GM13976 (cell line): Measurements from ENCODE around the gene FOXJ2.
A peak's percentile ranks its signal among the peaks of the same experiment; 100 is the strongest.
"Not testable (repeated sequence)": the region's sequence is repeated elsewhere in the genome, so short reads cannot be mapped to it uniquely, and the experiment has no call there.

ENCODE experiments used
- DNase-seq: peaks from one replicate; pipeline ENCODE4 v3.0.0; 2012; ENCODE audit warnings: low spot score
- CTCF ChIP-seq: IDR thresholded peaks from 2 replicates; pipeline ENCODE4 v1.5.1; 2012; ENCODE audit warnings: borderline replicate concordance, mild to moderate bottlenecking; ENCODE audit not compliant: insufficient read depth; ENCODE audit errors: extremely low read depth, missing control alignments, control extremely low read depth
- in situ Hi-C: fragments of 300-500 bp; cut with MboI; formaldehyde crosslinking; loops from one replicate; pipeline ENCODE4 v1.12.0; 2022; ENCODE audit warnings: low sequenced_read_pairs, mixed read lengths, inconsistent platforms; ENCODE audit not compliant: unreplicated experiment

The FOXJ2 gene

GRCh38 chr12:7994731-7995205 is 37.7 kb upstream of the FOXJ2 start:
- in situ Hi-C loops, result loop anchor here (5.0 to 10.0 kb wide), 2 partner anchors 57 to 140 kb away; partner anchors contain the start of gene SLC2A3
- no peak for DNase-seq
- no peak for TF ChIP-seq CTCF

DNA sequence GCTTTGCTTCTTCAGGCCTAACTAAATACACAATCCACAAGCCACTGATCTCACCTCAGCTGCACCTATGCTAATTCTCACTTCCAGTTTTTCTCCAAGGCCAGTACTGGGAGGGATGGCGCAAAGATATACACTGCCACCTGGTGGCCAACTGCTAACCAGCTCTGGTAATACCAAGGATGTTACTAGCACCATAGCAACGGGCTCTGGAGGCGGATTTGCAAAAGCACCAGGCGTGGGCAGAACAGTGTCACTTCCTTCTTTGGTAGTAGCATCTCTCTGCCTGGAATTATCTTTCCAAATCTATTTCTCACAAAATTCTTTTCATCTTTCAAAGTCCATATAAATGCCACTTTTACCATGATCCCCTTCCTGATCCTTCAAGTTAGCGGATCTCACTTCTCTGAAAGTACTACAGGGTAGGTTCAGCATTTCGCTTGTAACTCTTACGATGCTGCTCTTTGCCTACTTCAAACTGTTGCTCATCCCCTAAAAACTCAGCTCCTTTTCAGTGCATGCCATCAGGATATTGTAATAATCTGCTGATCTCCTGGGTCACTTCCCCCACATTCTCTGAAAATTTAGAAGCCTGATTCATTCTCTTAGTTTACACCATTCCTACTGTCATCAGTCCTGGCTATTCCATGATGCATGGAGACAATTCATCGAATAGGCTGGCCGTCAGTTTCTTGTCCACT is 37.1 kb upstream of the FOXJ2 start:
- peak; percentile 72 for DNase-seq
- in situ Hi-C loops, result loop anchor here (10.0 kb wide), 1 partner anchor 141 kb away; no protein-coding TSS in a partner anchor
- TF ChIP-seq CTCF, result peak; percentile 72

DNA sequence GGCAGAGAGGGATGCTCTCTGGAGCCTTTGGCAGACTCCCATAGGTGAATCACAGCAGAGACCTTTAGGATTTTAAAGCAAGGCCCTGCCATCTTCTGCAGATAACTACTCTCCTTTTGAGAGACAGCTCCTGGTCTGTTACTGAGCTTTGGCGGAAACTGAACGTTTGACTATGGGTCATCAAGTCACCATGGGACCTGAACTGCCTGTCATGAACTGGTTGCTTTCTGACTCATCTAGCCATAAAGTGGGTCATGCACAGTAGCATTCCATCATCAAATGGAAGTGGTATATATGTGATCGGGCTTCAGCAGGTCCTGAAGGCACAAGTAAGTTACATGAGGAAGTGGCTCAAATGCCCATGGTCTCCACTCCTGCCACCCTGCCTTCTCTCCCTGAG is 31.7 kb upstream of the FOXJ2 start:
- in situ Hi-C loops, DNase-seq: not testable (repeated sequence)

DNA sequence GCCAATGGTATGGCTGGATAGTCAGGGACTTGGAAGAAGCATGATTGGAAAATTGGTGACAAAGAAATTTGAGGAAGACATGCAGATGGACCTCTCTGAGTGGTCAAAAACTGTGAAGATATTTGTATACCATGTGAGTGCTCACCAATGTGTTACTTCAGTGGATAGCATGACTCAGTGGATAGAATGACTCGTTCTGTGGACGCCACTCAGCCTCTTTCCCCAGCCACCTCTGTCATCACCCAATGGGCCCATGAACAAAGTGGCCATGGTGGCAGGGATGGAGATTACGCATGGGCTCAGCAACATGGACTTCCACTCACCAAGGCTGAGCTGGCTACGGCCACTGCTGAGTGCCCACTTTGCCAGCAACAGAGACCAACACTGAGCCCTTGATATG is 31.0 kb upstream of the FOXJ2 start:
- DNase-seq, result not testable (repeated sequence)

GRCh38 chr12:8004897-8005296 is 27.6 kb upstream of the FOXJ2 start:
- DNase-seq, in situ Hi-C loops: not testable (repeated sequence)

More for the DNA sequence above, 31.0 kb upstream of the FOXJ2 start:
- in situ Hi-C loops, result not testable (repeated sequence)

DNA sequence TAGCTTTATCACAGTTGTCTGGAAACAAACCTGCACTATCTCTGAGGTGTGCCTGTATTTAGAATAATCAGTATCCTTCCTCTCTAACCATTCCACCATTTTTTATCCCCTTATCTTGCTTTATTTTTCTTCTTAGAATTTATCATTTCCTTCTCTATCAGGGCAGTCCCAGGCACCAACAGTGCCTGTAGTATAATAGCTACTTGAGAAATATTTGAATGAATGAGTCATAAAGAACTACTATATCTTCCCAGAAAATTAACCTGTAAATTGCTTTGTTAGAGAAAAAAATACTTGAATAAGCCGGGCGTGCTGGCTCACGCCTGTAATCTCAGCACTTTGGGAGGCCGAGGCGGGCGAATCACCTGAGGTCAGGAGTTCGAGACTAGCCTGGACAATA is 21.2 kb upstream of the FOXJ2 start:
- in situ Hi-C loops, result no loop called here
- TF ChIP-seq CTCF, result no peak
- no peak for DNase-seq

DNA sequence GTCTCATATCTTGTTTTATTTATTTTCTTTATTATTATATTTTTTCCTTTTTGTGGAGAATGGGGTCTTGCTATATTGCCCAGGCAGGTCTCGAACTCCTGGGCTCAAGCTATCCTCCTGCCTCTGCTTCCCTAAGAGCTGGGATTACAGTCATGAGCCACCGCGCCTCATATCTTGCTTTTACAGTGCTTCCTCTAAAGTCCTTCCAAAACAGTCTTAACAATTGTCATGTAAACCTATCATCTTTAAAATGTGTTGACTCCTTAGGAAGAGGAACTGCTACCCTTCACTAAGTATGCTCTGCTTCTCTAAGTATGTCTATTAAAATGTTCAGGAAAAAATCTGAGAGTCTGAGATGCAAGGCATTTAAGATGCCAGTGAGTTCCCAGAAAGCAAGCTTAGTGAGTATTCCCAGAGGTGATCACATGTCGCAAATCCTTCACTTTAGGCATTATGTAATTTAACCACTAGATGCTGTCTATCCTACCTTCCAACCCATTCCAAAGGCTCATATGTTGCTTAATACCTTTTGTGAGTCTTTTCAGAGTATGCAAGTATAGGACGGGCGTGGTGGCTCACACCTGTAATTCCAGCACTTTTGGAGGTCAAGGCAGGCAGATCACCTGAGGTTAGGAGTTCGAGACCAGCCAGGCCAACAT is 19.7 kb upstream of the FOXJ2 start:
- no peak for DNase-seq
- in situ Hi-C loops, result no loop called here
- TF ChIP-seq CTCF, result no peak

GRCh38 chr12:8014836-8015235 is 17.7 kb upstream of the FOXJ2 start:
- in situ Hi-C loops, result no loop called here
- no peak for DNase-seq
- no peak for TF ChIP-seq CTCF

DNA sequence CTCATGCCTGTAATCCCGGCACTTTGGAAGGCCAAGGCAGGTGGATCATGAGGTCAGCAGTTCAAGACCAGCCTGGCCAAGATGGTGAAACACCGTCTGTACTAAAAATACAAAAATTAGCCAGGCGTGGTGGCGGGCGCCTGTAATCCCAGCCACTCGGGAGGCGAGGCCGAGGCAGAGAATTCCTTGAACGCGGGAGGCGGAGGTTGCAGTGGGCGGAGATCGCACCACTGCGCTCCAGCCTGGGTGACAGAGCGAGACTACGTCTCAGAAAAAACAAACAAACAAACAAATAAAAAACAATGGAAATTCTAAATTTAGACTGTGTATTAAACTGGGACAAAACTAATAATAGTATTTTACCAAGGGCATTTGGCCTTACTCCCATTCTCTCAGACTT is 14.3 kb upstream of the FOXJ2 start:
- in situ Hi-C loops, DNase-seq: not testable (repeated sequence)
